Ectodermal cell (in vitro differentiated cells): ENCODE results near the gene ZNF737. TPM values are rescaled to one million over a fixed set of nuclear protein-coding genes. Genes with fewer than 3 reads are reported as not detected.
"Not testable (repeated sequence)": the region's sequence is repeated elsewhere in the genome, so short reads cannot be mapped to it uniquely, and the experiment has no call there.

Source experiments
- H3K27ac ChIP-seq: 2 replicates; pipeline ENCODE4 v1.7.0; 2013; ENCODE audit warnings: mild to moderate bottlenecking, low read depth, low read length; ENCODE audit not compliant: insufficient read depth, poor library complexity, severe bottlenecking
- H3K27me3 ChIP-seq: 2 replicates; pipeline ENCODE4 v1.7.0; 2013; ENCODE audit warnings: mild to moderate bottlenecking, low read length; ENCODE audit not compliant: insufficient read depth, control insufficient read depth, poor library complexity, severe bottlenecking
- H3K36me3 ChIP-seq: one replicate; pipeline ENCODE4 v1.7.0; 2013; ENCODE audit warnings: low read length; ENCODE audit not compliant: control insufficient read depth, insufficient read depth
- H3K4me1 ChIP-seq: one replicate; pipeline ENCODE4 v1.7.0; 2013; ENCODE audit warnings: low read length; ENCODE audit not compliant: control insufficient read depth, insufficient read depth
- H3K4me3 ChIP-seq: 2 replicates; pipeline ENCODE4 v1.7.0; 2013; ENCODE audit warnings: low read depth, low read length, control low read depth; ENCODE audit not compliant: insufficient read depth
- H3K9me3 ChIP-seq: 2 replicates; pipeline ENCODE4 v1.7.0; 2013; ENCODE audit warnings: mild to moderate bottlenecking, low read length, moderate library complexity; ENCODE audit not compliant: control insufficient read depth
- WGBS, 2 experiments: methylation state at CpG; one replicate each; pipeline ENCODE4 v1.1.7; 2013; ENCODE audit warnings: missing lambda C conversion rate in 2 of 2; 5-methylcytosine and 5-hydroxymethylcytosine counted together
- polyA plus RNA-seq, 4 experiments: library from polyadenylated mRNA; stranded (reverse); fragments of 50-300 nt; gene quantifications; one replicate each; pipeline ENCODE4 v1.2.3, GENCODE V29; 2013

The ZNF737 gene
- polyA plus RNA-seq (2013, experiment 1 of 4): 19.1 TPM
- polyA plus RNA-seq (2013, experiment 2 of 4): 17.3 TPM
- polyA plus RNA-seq (2013, experiment 3 of 4): 15.8 TPM
- 18.6 TPM for polyA plus RNA-seq (2013, experiment 4 of 4)

- Histone ChIP-seq H3K4me3 (peak within 1 kb of the TSS; percentile 45), H3K4me1 (no peaks in the 10 kb centered on the region), H3K36me3 (no peaks in the 10 kb centered on the region), H3K27me3 (no peaks in the 10 kb centered on the region), H3K27ac (peak within 1 kb of the TSS; percentile 99), H3K9me3 (peaks cover 2% of the 10 kb centered on the region)
- 3 to 4% methylated on average over 28 of the region's 28 CpGs for WGBS, 2 experiments
Observed at GRCh38 chr19:20565321-20566018, at the start of gene ZNF737. Gene ZNF737 (minus strand): TSS chr19:20565781. CDS start chr19:20565640, 141 bp downstream.

DNA sequence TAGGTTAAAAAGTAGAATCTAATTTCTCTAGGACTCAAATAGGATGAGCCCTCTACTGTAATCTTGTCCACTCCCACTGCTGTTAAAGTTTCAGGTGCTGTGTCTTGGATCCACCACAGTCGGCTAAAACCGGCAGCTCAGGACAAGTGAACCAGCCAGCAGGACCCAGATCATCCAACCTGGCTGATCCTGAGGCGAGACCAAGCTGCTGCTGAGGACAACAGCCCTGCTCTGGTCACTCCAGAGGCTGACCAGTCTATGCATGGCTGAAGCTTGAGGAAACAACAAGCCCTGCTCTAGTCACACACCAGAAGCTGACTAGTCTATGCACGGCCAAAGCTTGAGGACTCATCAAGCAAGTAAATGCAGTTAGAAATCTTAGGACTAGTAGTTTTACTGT is 49.4 kb upstream of the ZNF737 start:
- H3K4me3 ChIP-seq, H3K27ac ChIP-seq, H3K9me3 ChIP-seq, H3K27me3 ChIP-seq, H3K36me3 ChIP-seq, H3K4me1 ChIP-seq: not testable (repeated sequence)
- 90 to 94% methylated on average over 4 of the region's 4 CpGs for WGBS, 2 experiments

GRCh38 chr19:20612711-20613316 is 47.2 kb upstream of the ZNF737 start:
- WGBS, 2 experiments: 88 to 89% methylated on average over 4 to 5 of the region's 5 CpGs
- no peaks in the 10 kb centered on the region for H3K9me3 ChIP-seq
- H3K4me3 ChIP-seq: no peak overlapping the region
- no peak overlapping the region for H3K27ac ChIP-seq
- H3K27me3 ChIP-seq: no peaks in the 10 kb centered on the region
- no peaks in the 10 kb centered on the region for H3K36me3 ChIP-seq
- no peaks in the 10 kb centered on the region for H3K4me1 ChIP-seq

DNA sequence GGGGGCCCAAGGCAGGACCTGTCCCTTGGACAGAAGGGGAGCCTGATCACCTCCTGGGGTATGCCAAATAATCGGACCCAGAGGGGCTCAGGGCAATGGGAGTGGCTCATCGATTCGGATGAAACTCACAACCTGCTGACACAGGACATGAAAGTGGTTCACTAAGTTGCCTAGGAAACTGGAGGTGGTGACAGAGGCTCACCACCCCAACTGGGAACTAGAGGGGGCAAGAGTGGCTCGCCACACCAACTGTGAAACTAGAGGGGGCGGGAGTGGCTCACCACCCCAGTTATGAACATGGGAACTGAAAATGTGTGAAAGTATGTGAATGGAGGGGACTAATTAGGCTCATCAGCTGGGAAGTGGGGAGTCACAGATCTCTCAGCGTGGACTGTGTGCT is 46.3 kb upstream of the ZNF737 start:
- no peaks in the 10 kb centered on the region for H3K27me3 ChIP-seq
- no peaks in the 10 kb centered on the region for H3K4me1 ChIP-seq
- WGBS, 2 experiments: 91 to 92% methylated on average over 6 of the region's 6 CpGs
- no peaks in the 10 kb centered on the region for H3K9me3 ChIP-seq
- H3K36me3 ChIP-seq: no peaks in the 10 kb centered on the region
- no peak overlapping the region for H3K4me3 ChIP-seq
- H3K27ac ChIP-seq: no peak overlapping the region

- H3K4me3 ChIP-seq: no peak overlapping the region
- no peaks in the 10 kb centered on the region for H3K27me3 ChIP-seq
- H3K9me3 ChIP-seq: no peaks in the 10 kb centered on the region
- no peak overlapping the region for H3K27ac ChIP-seq
- 93 to 100% methylated on average over 1 of the region's 1 CpG for WGBS, 2 experiments
- no peaks in the 10 kb centered on the region for H3K36me3 ChIP-seq
- H3K4me1 ChIP-seq: no peaks in the 10 kb centered on the region
Observed at GRCh38 chr19:20607943-20608342, 42.4 kb upstream of the ZNF737 start.

- H3K4me3 ChIP-seq: no peak overlapping the region
- H3K9me3 ChIP-seq: peaks cover 3% of the 10 kb centered on the region
- H3K36me3 ChIP-seq: peaks cover 4% of the 10 kb centered on the region
- H3K4me1 ChIP-seq: no peaks in the 10 kb centered on the region
- no peak overlapping the region for H3K27ac ChIP-seq
- H3K27me3 ChIP-seq: no peaks in the 10 kb centered on the region
Observed at GRCh38 chr19:20558571-20558970, 7.0 kb downstream of the ZNF737 start.

DNA sequence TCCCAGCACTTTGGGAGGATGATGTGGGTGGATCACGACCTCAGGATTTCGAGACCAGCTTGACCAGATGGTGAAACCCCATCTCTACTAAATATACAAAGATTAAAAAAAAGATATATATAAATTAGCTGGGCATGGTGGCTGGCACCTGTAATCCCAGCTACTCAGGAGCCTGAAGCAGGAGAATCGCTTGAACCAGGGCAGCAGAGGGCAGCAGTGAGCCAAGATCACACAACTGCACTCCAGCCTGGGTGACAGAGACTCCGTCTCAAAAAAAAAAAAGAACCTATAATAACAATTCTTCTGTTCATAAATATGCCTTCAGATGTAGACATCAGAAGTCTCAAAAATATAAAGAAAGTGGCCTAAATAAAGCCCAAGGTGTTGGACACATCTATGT is 7.6 kb downstream of the ZNF737 start:
- H3K9me3 ChIP-seq: peaks cover 3% of the 10 kb centered on the region
- peaks cover 9% of the 10 kb centered on the region for H3K36me3 ChIP-seq
- no peak overlapping the region for H3K4me3 ChIP-seq
- no peak overlapping the region for H3K27ac ChIP-seq
- no peaks in the 10 kb centered on the region for H3K27me3 ChIP-seq
- 80 to 82% methylated on average over 2 to 3 of the region's 4 CpGs for WGBS, 2 experiments
- no peaks in the 10 kb centered on the region for H3K4me1 ChIP-seq

- 88 to 95% methylated on average over 7 of the region's 7 CpGs for WGBS, 2 experiments
- not testable (repeated sequence) for H3K4me1 ChIP-seq, H3K4me3 ChIP-seq, H3K27ac ChIP-seq, H3K27me3 ChIP-seq
- Histone ChIP-seq H3K9me3 (peaks cover 13% of the 10 kb centered on the region), H3K36me3 (peaks cover 60% of the 10 kb centered on the region)
Observed at GRCh38 chr19:20544667-20545333, 20.8 kb downstream of the ZNF737 start.

GRCh38 chr19:20530303-20530702 is 35.3 kb downstream of the ZNF737 start:
- H3K36me3 ChIP-seq, H3K9me3 ChIP-seq, H3K27ac ChIP-seq, H3K4me1 ChIP-seq, H3K4me3 ChIP-seq, H3K27me3 ChIP-seq: not testable (repeated sequence)
- 96 to 97% methylated on average over 13 to 26 of the region's 29 CpGs for WGBS, 2 experiments

DNA sequence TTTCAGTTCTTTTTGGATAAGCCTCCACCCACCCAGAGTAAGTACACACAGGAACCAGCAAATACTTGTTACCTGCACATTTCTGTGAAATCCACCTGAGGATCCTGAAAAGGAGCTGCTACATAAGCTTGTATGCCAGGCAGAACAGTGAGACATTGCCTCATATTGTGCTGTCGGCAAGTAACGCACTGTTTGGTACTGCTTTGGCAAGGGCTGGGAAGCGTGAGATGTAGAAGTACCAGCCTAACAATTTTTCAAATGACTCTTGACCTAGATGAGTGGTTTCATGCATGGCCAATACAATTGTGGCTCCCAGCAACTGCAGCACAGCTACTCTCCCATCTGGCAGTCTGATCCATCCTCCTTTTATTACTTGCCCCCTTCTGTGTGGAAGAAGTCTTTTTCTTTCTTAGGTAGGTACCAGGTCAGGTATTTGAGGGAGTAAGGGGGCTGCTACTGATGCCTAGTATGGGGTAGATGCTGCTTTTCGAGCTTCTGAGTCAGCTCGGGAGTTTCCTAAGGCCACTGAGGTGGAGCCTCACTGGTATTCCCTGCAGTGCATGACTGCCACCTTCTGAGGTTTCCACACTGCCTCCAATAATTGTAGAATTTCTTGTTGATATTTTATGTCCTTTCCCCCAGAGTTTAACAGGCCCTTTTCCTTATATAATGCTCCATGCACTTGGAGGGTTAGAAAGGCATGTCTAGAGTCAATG is 52.2 kb downstream of the ZNF737 start:
- WGBS, 2 experiments: 79 to 82% methylated on average over 5 of the region's 5 CpGs
- no peaks in the 10 kb centered on the region for H3K27me3 ChIP-seq
- H3K9me3 ChIP-seq: no peaks in the 10 kb centered on the region
- H3K4me1 ChIP-seq: no peaks in the 10 kb centered on the region
- H3K27ac ChIP-seq: no peak overlapping the region
- H3K4me3 ChIP-seq: no peak overlapping the region
- H3K36me3 ChIP-seq: no peaks in the 10 kb centered on the region
